ENCODE measurements around the gene TXNIP. TPM values are rescaled to one million over a fixed set of nuclear protein-coding genes. Genes with fewer than 3 reads are reported as not detected.
A peak's percentile ranks its signal among the peaks of the same experiment; 100 is the strongest.

TXNIP gene
- total RNA-seq, 3 donors from 2014 or later = 68.9 to 91.0 (median 83.7) TPM

- no peak for DNase-seq
- Mint-ChIP-seq H3K36me3 (ENCODE audit: insufficient read depth) (no peaks in the 10 kb centered on the region), H3K9me3 (no peaks in the 10 kb centered on the region), H3K4me3 (peak overlapping the region; percentile 3), H3K27me3 (ENCODE audit: low read depth) (no peaks in the 10 kb centered on the region), H3K4me1 (ENCODE audit: low read depth) (peaks cover 32% of the 10 kb centered on the region)
- ATAC-seq = no peak
Observed at GRCh38 chr1:145983960-145984830, 12.2 kb downstream of the TXNIP start.

GRCh38 chr1:145983206-145983675, 13.1 kb downstream of the TXNIP start:
- Mint-ChIP-seq H3K4me3 (no peak overlapping the region), H3K4me1 (ENCODE audit: low read depth) (peaks cover 25% of the 10 kb centered on the region)

GRCh38 chr1:145982010-145982723, 14.2 kb downstream of the TXNIP start:
- no peaks in the 10 kb centered on the region for H3K36me3 Mint-ChIP-seq (ENCODE audit: insufficient read depth)
- DNase-seq (no peak), ATAC-seq (no peak)
- peaks cover 19% of the 10 kb centered on the region for H3K4me1 Mint-ChIP-seq (ENCODE audit: low read depth)
- H3K4me3 Mint-ChIP-seq = no peak overlapping the region
- no peaks in the 10 kb centered on the region for H3K9me3 Mint-ChIP-seq
- no peaks in the 10 kb centered on the region for H3K27me3 Mint-ChIP-seq (ENCODE audit: low read depth)

More at GRCh38 chr1:145983206-145983675, 13.1 kb downstream of the TXNIP start:
- Mint-ChIP-seq H3K9me3 (no peaks in the 10 kb centered on the region), H3K36me3 (ENCODE audit: insufficient read depth) (no peaks in the 10 kb centered on the region), H3K27me3 (ENCODE audit: low read depth) (no peaks in the 10 kb centered on the region)
- ATAC-seq (no peak), DNase-seq (no peak)

GRCh38 chr1:145980457-145980994, 15.9 kb downstream of the TXNIP start:
- Mint-ChIP-seq H3K9me3 (no peaks in the 10 kb centered on the region), H3K4me1 (ENCODE audit: low read depth) (peaks cover 13% of the 10 kb centered on the region), H3K27me3 (ENCODE audit: low read depth) (no peaks in the 10 kb centered on the region), H3K36me3 (ENCODE audit: insufficient read depth) (no peaks in the 10 kb centered on the region), H3K4me3 (no peak overlapping the region)
- DNase-seq = no peak
- ATAC-seq = no peak

- Mint-ChIP-seq H3K4me1 (ENCODE audit: low read depth) (peaks cover 8% of the 10 kb centered on the region), H3K4me3 (no peak overlapping the region), H3K27me3 (ENCODE audit: low read depth) (no peaks in the 10 kb centered on the region), H3K36me3 (ENCODE audit: insufficient read depth) (no peaks in the 10 kb centered on the region), H3K9me3 (no peaks in the 10 kb centered on the region)
- DNase-seq = no peak
- ATAC-seq = peak; percentile 4 to 10
Observed at GRCh38 chr1:145979746-145980456, 16.5 kb downstream of the TXNIP start.

- Mint-ChIP-seq H3K4me3 (no peak overlapping the region), H3K9me3 (no peaks in the 10 kb centered on the region), H3K27me3 (ENCODE audit: low read depth) (no peaks in the 10 kb centered on the region), H3K4me1 (ENCODE audit: low read depth) (peaks cover 6% of the 10 kb centered on the region), H3K36me3 (ENCODE audit: insufficient read depth) (no peaks in the 10 kb centered on the region)
- peak; percentile 87 to 88 for ATAC-seq
- peak; percentile 64 for DNase-seq
Observed at GRCh38 chr1:145978854-145979745, 17.3 kb downstream of the TXNIP start.

- DNase-seq (no peak), ATAC-seq (no peak)
- Mint-ChIP-seq H3K4me1 (ENCODE audit: low read depth) (peaks cover 7% of the 10 kb centered on the region), H3K4me3 (no peak overlapping the region), H3K27me3 (ENCODE audit: low read depth) (no peaks in the 10 kb centered on the region), H3K36me3 (ENCODE audit: insufficient read depth) (no peaks in the 10 kb centered on the region), H3K9me3 (no peaks in the 10 kb centered on the region)
Observed at GRCh38 chr1:145978471-145978853, 17.9 kb downstream of the TXNIP start.

- Mint-ChIP-seq H3K4me1 (ENCODE audit: low read depth) (peaks cover 11% of the 10 kb centered on the region), H3K4me3 (no peak overlapping the region), H3K27me3 (ENCODE audit: low read depth) (no peaks in the 10 kb centered on the region), H3K36me3 (ENCODE audit: insufficient read depth) (no peaks in the 10 kb centered on the region), H3K9me3 (no peaks in the 10 kb centered on the region)
- DNase-seq (peak; percentile 66), ATAC-seq (peak; percentile 42 to 54)
Observed at GRCh38 chr1:145977486-145978470, 18.6 kb downstream of the TXNIP start.

- Mint-ChIP-seq H3K9me3 (no peaks in the 10 kb centered on the region), H3K4me3 (no peak overlapping the region), H3K4me1 (ENCODE audit: low read depth) (peaks cover 14% of the 10 kb centered on the region), H3K27me3 (ENCODE audit: low read depth) (no peaks in the 10 kb centered on the region), H3K36me3 (ENCODE audit: insufficient read depth) (no peaks in the 10 kb centered on the region)
- ATAC-seq (no peak), DNase-seq (no peak)
Observed at GRCh38 chr1:145977016-145977415, 19.4 kb downstream of the TXNIP start.

- no peaks in the 10 kb centered on the region for H3K27me3 Mint-ChIP-seq (ENCODE audit: low read depth)
- H3K4me1 Mint-ChIP-seq (ENCODE audit: low read depth) = peaks cover 18% of the 10 kb centered on the region
- no peaks in the 10 kb centered on the region for H3K9me3 Mint-ChIP-seq
- no peak overlapping the region for H3K4me3 Mint-ChIP-seq
- DNase-seq (no peak), ATAC-seq (no peak)
- H3K36me3 Mint-ChIP-seq (ENCODE audit: insufficient read depth) = no peaks in the 10 kb centered on the region
Observed at GRCh38 chr1:145975216-145975615, 21.2 kb downstream of the TXNIP start.

- Mint-ChIP-seq H3K4me3 (no peak overlapping the region), H3K36me3 (ENCODE audit: insufficient read depth) (no peaks in the 10 kb centered on the region), H3K9me3 (no peaks in the 10 kb centered on the region), H3K27me3 (ENCODE audit: low read depth) (no peaks in the 10 kb centered on the region), H3K4me1 (ENCODE audit: low read depth) (peaks cover 19% of the 10 kb centered on the region)
- ATAC-seq (no peak), DNase-seq (no peak)
Observed at GRCh38 chr1:145974721-145975120, 21.7 kb downstream of the TXNIP start.

GRCh38 chr1:145972580-145972979, 23.8 kb downstream of the TXNIP start:
- H3K36me3 Mint-ChIP-seq (ENCODE audit: insufficient read depth) = peaks cover 7% of the 10 kb centered on the region
- ATAC-seq (no peak), DNase-seq (no peak)
- no peaks in the 10 kb centered on the region for H3K27me3 Mint-ChIP-seq (ENCODE audit: low read depth)
- H3K9me3 Mint-ChIP-seq = peaks cover 1% of the 10 kb centered on the region
- peaks cover 26% of the 10 kb centered on the region for H3K4me1 Mint-ChIP-seq (ENCODE audit: low read depth)
- no peak overlapping the region for H3K4me3 Mint-ChIP-seq
